Natural killer cell (primary cell): ENCODE data around the gene RXRA. TPM values are rescaled to one million over a fixed set of nuclear protein-coding genes. Genes with fewer than 3 reads are reported as not detected.
A peak's percentile ranks its signal among the peaks of the same experiment; 100 is the strongest.

Experiments
- ATAC-seq, 3 donors: fragments of 150-1000 bp in 2 of 3; fragments of 200-7000 bp in 1 of 3; cut with Tn5 transposase; 1 replicate in 1 of 3; 2 replicates in 2 of 3; pipeline ENCODE4 v1.10.0; 2021; ENCODE audit warnings: mild to moderate bottlenecking in 2 of 3, moderate library complexity in 2 of 3
- DNase-seq, 2 donors: peaks; one replicate each; pipeline versions ENCODE4 v3.0.0 to v3.0.0-alpha.2; 2013 to 2021; ENCODE audit warnings: mixed read lengths in 1 of 2
- H3K27ac ChIP-seq: one replicate; pipeline ENCODE4 v1.5.1; 2013; ENCODE audit warnings: mild to moderate bottlenecking, low read length
- H3K27me3 ChIP-seq: one replicate; pipeline ENCODE4 v1.6.1; 2013; ENCODE audit warnings: low read length; ENCODE audit not compliant: control insufficient read depth, insufficient read depth
- H3K36me3 ChIP-seq: one replicate; pipeline ENCODE4 v1.6.1; 2013; ENCODE audit warnings: low read length; ENCODE audit not compliant: control insufficient read depth, insufficient read depth
- H3K4me1 ChIP-seq: one replicate; pipeline ENCODE4 v1.6.1; 2013; ENCODE audit warnings: low read length; ENCODE audit not compliant: control insufficient read depth, insufficient read depth
- H3K4me3 ChIP-seq: one replicate; pipeline ENCODE4 v1.5.1; 2013; ENCODE audit warnings: low read length
- H3K9me3 ChIP-seq: one replicate; pipeline ENCODE4 v1.6.1; 2013; ENCODE audit warnings: low read length; ENCODE audit not compliant: control insufficient read depth, insufficient read depth
- H3K27ac Mint-ChIP-seq, 2 donors: one replicate each; pipeline ENCODE4 v1.8.0; 2022; ENCODE audit warnings: mild to moderate bottlenecking in 2 of 2, mixed read lengths in 2 of 2, moderate library complexity in 1 of 2
- H3K27me3 Mint-ChIP-seq, 2 donors: one replicate each; pipeline ENCODE4 v1.8.0; 2022; ENCODE audit warnings: low read depth in 2 of 2, mixed read lengths in 2 of 2
- H3K36me3 Mint-ChIP-seq: one replicate; pipeline ENCODE4 v1.8.0; 2022; ENCODE audit warnings: mixed read lengths
- H3K4me1 Mint-ChIP-seq, 2 donors: one replicate each; pipeline ENCODE4 v1.8.0; 2022; ENCODE audit warnings: mixed read lengths in 2 of 2
- H3K4me3 Mint-ChIP-seq: one replicate; pipeline ENCODE4 v1.8.0; 2022; ENCODE audit warnings: mild to moderate bottlenecking, moderate library complexity, mixed read lengths
- H3K9me3 Mint-ChIP-seq, 2 donors: one replicate each; pipeline ENCODE4 v1.8.0; 2022; ENCODE audit warnings: mixed read lengths in 2 of 2
- CTCF ChIP-seq: fragments of 200-600 bp; IDR thresholded peaks from one replicate; pipeline ENCODE4 v1.8.0; 2022; ENCODE audit warnings: antibody characterized with exemption
- WGBS: methylation state at CpG from one replicate; pipeline ENCODE4 v1.1.7; 2013; ENCODE audit warnings: missing lambda C conversion rate; ENCODE audit not compliant: insufficient coverage; 5-methylcytosine and 5-hydroxymethylcytosine counted together
- intact Hi-C: fragments of 100-400 bp; cut with micrococcal nuclease; formaldehyde crosslinking; loops from one replicate; pipeline ENCODE4 v1.14.2; 2022
- total RNA-seq, 4 donors: library from RNA; stranded (reverse); fragments of 120-200 nt in 1 of 4; gene quantifications; one replicate each; pipeline versions ENCODE4 v1.2.3 to v1.2.4, GENCODE V29; 2013 to 2022

The RXRA gene
- total RNA-seq, 3 donors from 2014 or later (not counting 1 experiment from before 2014, with no cell fraction given): 30.9 to 64.1 (median 42.2) TPM

- H3K36me3 ChIP-seq: no peaks in the 10 kb centered on the region
- peak overlapping the region; percentile 21 for H3K4me3 Mint-ChIP-seq
- no peak overlapping the region for H3K4me3 ChIP-seq
Measured at GRCh38 chr9:134343637-134344036, 17.4 kb downstream of the RXRA start.

GRCh38 chr9:134344068-134344799 is 18.0 kb downstream of the RXRA start:
- no peaks in the 10 kb centered on the region for H3K9me3 Mint-ChIP-seq
- DNase-seq: peak; percentile 42 to 52
- no peaks in the 10 kb centered on the region for H3K27me3 Mint-ChIP-seq
- WGBS: 38% methylated on average over 15 of the region's 17 CpGs
- peak; percentile 65 to 89 (median 77) for ATAC-seq
- intact Hi-C loops: no loop called here
- peaks cover 22 to 50% of the 10 kb centered on the region in 2 donors for H3K4me1 Mint-ChIP-seq
- peak overlapping the region; percentile 54 to 88 for H3K27ac Mint-ChIP-seq
- H3K27me3 ChIP-seq: no peaks in the 10 kb centered on the region
- H3K4me1 ChIP-seq: peaks cover 75% of the 10 kb centered on the region
- H3K9me3 ChIP-seq: no peaks in the 10 kb centered on the region
- H3K4me3 Mint-ChIP-seq: peak overlapping the region; percentile 50
- no peaks in the 10 kb centered on the region for H3K36me3 ChIP-seq
- H3K4me3 ChIP-seq: no peak overlapping the region
- peak; percentile 23 for TF ChIP-seq CTCF
- H3K27ac ChIP-seq: peak overlapping the region; percentile 28
- H3K36me3 Mint-ChIP-seq: no peaks in the 10 kb centered on the region

More at GRCh38 chr9:134343637-134344036, 17.4 kb downstream of the RXRA start:
- H3K27ac Mint-ChIP-seq: peak overlapping the region; percentile 54 to 88
- H3K4me1 ChIP-seq: peaks cover 80% of the 10 kb centered on the region
- H3K27me3 Mint-ChIP-seq: no peaks in the 10 kb centered on the region
- peaks cover 22 to 50% of the 10 kb centered on the region in 2 donors for H3K4me1 Mint-ChIP-seq
- WGBS: 69% methylated on average over 16 of the region's 16 CpGs
- DNase-seq: no peak
- ATAC-seq: no peak
- H3K36me3 Mint-ChIP-seq: no peaks in the 10 kb centered on the region
- no peak for TF ChIP-seq CTCF
- intact Hi-C loops: no loop called here
- peak overlapping the region; percentile 28 for H3K27ac ChIP-seq
- H3K9me3 Mint-ChIP-seq: no peaks in the 10 kb centered on the region
- no peaks in the 10 kb centered on the region for H3K27me3 ChIP-seq
- H3K9me3 ChIP-seq: no peaks in the 10 kb centered on the region

GRCh38 chr9:134344800-134345310 is 18.6 kb downstream of the RXRA start:
- Histone ChIP-seq H3K4me3 (no peak overlapping the region), H3K9me3 (no peaks in the 10 kb centered on the region), H3K27me3 (no peaks in the 10 kb centered on the region), H3K4me1 (peaks cover 69% of the 10 kb centered on the region), H3K27ac (peak overlapping the region; percentile 28), H3K36me3 (no peaks in the 10 kb centered on the region)
- Mint-ChIP-seq H3K36me3 (no peaks in the 10 kb centered on the region), H3K27me3 (no peaks in the 10 kb centered on the region), H3K4me1 (peaks cover 22 to 50% of the 10 kb centered on the region in 2 donors), H3K4me3 (peak overlapping the region; percentile 50), H3K9me3 (no peaks in the 10 kb centered on the region), H3K27ac (peak overlapping the region; percentile 54 to 88)
- no peak for DNase-seq
- TF ChIP-seq CTCF: no peak
- ATAC-seq: no peak
- WGBS: 83% methylated on average over 14 of the region's 14 CpGs
- intact Hi-C loops: no loop called here
